Subcutaneous abdominal adipose tissue (tissue), 5 donors: ENCODE measurements around the gene NCOA6.

Experiments used
- H3K27ac ChIP-seq: one replicate; pipeline ENCODE4 v1.7.0; 2013; ENCODE audit warnings: low read depth, mild to moderate bottlenecking, inconsistent platforms, low read length, moderate library complexity
- H3K27me3 ChIP-seq, 5 donors: one replicate each; pipeline ENCODE4 v1.7.0; 2013; ENCODE audit warnings: low read length in 5 of 5, inconsistent platforms in 1 of 5; ENCODE audit not compliant: control insufficient read depth in 5 of 5, insufficient read depth in 4 of 5
- H3K36me3 ChIP-seq, 5 donors: one replicate each; pipeline ENCODE4 v1.7.0; 2013; ENCODE audit warnings: low read length in 5 of 5; ENCODE audit not compliant: control insufficient read depth in 5 of 5, insufficient read depth in 5 of 5
- H3K4me1 ChIP-seq, 5 donors: one replicate each; pipeline ENCODE4 v1.7.0; 2013; ENCODE audit warnings: low read length in 5 of 5, mild to moderate bottlenecking in 3 of 5, moderate library complexity in 1 of 5; ENCODE audit not compliant: control insufficient read depth in 5 of 5, insufficient read depth in 5 of 5
- H3K4me3 ChIP-seq, 5 donors: one replicate each; pipeline ENCODE4 v1.7.0; 2013; ENCODE audit warnings: low read length in 5 of 5, low read depth in 1 of 5
- H3K9ac ChIP-seq, 5 donors: one replicate each; pipeline ENCODE4 v1.7.0; 2013; ENCODE audit warnings: low read length in 5 of 5, mild to moderate bottlenecking in 4 of 5, moderate library complexity in 3 of 5
- H3K9me3 ChIP-seq, 5 donors: one replicate each; pipeline ENCODE4 v1.7.0; 2013; ENCODE audit warnings: low read length in 5 of 5; ENCODE audit not compliant: control insufficient read depth in 5 of 5
- donor health status: healthy.
- donor health status: healthy.
- donor health status: healthy.
- donor health status: healthy.
- donor health status: healthy.

The NCOA6 gene

DNA sequence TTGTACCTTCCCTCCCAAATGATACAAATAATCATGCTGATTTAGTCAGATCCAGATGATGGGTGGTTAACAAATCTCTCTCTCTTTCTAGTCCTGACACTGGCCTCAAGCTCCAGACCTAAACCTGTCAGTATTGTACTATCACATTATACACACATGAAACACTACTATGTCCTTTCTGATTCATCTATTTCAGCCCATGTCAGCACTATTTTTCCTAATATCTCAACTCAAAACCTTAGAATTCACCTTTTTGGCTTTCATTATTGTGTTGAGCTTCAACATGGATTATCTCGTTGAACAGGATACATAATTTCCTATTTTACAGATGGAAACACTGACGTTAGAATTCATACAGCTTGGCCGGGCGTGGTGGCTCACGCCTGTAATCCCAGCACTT is 152.0 kb downstream of the NCOA6 start:
- H3K4me3 ChIP-seq = no peak overlapping the region
- no peak overlapping the region for H3K9ac ChIP-seq
- no peaks in the 10 kb centered on the region for H3K36me3 ChIP-seq
- peaks cover 3 to 12% (median 11%) of the 10 kb centered on the region in 5 donors for H3K4me1 ChIP-seq
- no peaks in the 10 kb centered on the region for H3K27me3 ChIP-seq
- no peaks in the 10 kb centered on the region for H3K9me3 ChIP-seq
- no peak overlapping the region for H3K27ac ChIP-seq

- H3K27me3 ChIP-seq = no peaks in the 10 kb centered on the region
- H3K9me3 ChIP-seq = no peaks in the 10 kb centered on the region
- no peak overlapping the region for H3K9ac ChIP-seq
- no peaks in the 10 kb centered on the region for H3K4me1 ChIP-seq
- H3K4me3 ChIP-seq = no peak overlapping the region
- H3K27ac ChIP-seq = no peak overlapping the region
- H3K36me3 ChIP-seq = no peaks in the 10 kb centered on the region
Measured at GRCh38 chr20:34669094-34669493, 156.4 kb downstream of the NCOA6 start.
